GM12874 (cell line): Measurements from ENCODE around the gene HMHB1.

ENCODE experiments used
- TF ChIP-seq, protein P1 (sequence below): IDR thresholded peaks from 2 replicates; pipeline ENCODE4 v1.5.1; 2011; ENCODE audit warnings: low read depth, mild to moderate bottlenecking, control low read depth, low read length, moderate library complexity; ENCODE audit not compliant: insufficient read depth

The HMHB1 gene

DNA sequence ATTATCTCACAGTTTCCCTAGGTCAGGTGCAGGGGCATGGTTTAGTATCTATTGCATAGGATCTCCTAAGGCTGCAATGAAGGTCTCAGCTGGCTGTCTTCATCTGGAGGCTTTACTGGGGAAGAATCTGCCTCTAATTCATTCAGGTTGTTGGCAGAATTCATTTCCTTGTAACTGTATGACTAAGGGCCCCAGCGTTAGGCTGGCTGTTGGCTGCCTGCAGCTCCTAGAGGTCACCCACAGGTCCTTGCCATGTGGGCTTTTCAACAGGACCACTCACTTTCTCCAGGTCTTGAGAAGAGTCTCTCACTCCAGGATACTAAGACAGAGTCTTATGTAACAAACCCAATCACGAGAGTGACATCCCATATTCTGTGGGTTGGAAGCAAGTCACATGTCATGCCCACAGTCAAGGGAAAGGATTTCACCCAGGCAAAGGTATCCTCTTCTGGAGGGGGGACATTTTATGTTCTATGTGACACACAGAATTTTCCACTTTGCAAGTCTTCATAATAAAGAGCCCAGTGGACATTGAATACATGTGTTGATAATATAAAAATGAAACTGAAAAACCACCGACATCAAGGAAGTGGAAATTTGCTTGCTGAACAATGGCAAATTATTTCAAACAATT, 38.2 kb downstream of the HMHB1 start:
- TF ChIP-seq, protein P1, sequence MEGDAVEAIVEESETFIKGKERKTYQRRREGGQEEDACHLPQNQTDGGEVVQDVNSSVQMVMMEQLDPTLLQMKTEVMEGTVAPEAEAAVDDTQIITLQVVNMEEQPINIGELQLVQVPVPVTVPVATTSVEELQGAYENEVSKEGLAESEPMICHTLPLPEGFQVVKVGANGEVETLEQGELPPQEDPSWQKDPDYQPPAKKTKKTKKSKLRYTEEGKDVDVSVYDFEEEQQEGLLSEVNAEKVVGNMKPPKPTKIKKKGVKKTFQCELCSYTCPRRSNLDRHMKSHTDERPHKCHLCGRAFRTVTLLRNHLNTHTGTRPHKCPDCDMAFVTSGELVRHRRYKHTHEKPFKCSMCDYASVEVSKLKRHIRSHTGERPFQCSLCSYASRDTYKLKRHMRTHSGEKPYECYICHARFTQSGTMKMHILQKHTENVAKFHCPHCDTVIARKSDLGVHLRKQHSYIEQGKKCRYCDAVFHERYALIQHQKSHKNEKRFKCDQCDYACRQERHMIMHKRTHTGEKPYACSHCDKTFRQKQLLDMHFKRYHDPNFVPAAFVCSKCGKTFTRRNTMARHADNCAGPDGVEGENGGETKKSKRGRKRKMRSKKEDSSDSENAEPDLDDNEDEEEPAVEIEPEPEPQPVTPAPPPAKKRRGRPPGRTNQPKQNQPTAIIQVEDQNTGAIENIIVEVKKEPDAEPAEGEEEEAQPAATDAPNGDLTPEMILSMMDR = no peak

DNA sequence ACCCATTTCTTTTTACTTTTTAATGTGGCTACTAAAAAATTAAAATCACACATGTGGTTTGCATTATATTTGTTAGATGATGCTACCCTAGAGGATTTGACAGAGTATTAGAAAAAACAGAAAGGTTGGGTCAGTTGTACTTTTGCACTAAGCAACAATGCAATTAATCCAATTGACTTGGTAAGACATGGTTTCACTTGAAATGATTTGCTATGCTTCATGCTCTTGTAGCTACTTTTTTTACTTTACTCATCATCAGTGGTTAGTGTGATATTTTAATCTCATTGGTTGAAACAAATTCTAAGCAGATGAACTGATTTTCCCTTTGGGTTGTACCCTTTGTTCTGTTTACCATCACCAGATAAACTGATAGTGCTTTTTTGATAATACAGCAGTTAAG, 39.4 kb downstream of the HMHB1 start:
- TF ChIP-seq, protein P1 = no peak

DNA sequence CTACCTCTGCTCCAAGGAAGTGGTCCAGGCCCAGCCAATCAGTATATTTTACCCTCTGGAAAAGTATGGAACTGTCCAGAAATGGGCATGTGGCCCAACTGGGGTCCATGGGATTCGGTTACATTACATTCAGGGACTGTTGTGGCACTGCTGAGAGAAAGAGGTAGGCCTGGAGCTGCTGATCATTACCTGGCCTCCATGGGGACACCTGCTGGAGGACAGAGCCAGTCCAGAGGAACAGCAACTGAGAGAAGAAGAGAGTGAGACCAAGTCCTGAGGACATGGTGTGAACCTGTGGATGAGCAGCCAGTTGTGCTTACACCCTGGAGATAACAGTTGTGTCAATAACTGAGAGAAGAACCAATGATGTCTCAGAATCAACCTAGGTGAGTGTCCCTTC, 48.2 kb downstream of the HMHB1 start:
- TF ChIP-seq, protein P1 = no peak

DNA sequence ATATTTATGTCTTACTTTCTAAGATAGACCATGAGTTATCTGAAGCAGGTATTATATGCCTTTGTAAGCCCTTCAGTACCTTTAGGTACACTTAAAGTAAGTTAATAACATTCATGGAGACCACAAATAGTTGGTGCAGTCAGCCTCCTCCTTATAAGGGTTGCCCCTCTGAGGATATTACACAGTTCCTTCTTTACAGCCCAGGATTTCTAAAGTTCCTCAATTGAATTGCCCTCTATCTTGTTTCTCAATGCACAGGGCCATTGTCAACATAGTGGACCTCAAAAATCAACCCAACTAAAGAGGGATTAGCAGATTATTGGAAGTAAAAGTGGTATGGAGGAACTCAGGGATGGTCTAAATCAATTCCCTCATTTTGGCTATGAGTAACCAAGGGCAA, 50.3 kb downstream of the HMHB1 start:
- TF ChIP-seq, protein P1 = no peak

DNA sequence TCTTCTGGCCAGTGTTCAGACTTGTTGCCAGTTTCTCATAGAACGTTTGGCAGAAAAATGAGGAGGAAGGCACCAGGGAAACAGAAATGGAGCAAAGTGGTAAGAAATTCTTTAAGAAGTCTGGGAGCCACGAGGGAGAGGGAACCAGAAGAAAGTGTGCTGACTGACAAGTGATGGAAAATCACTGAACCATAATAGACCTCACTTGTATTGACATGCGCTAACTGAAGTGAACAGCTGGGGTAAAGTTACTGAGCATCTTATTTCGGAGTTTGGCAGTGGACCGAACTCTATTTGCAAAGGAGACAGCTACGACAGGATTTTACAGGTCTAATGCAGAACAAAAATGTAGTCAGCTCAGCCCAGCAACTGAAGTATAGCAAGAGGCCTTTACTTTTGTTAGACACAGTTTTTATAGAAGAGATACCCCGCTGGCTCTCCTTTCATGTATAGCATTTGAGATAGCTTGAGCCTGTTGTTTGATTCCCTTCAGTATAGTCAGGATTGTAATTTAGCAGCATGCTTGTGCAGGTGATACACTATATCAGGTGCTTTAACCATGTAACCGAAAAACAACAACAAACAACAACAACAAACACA, 53.6 kb downstream of the HMHB1 start:
- TF ChIP-seq, protein P1 = no peak
